Activated gamma-delta T cell treated with anti-CD3 and anti-CD28 coated beads, Interleukin-2, amount 50 U/mL, for 16 hours (primary cell): ENCODE results near the gene MTX1.
"Not testable (repeated sequence)": the region's sequence is repeated elsewhere in the genome, so short reads cannot be mapped to it uniquely, and the experiment has no call there.

Source experiments
- DNase-seq: peaks from one replicate; pipeline ENCODE4 v3.0.0-alpha.2; 2020; ENCODE audit warnings: low read depth

The MTX1 gene

GRCh38 chr1:155241069-155241679, 32.7 kb downstream of the MTX1 start:
- peak; percentile 40 for DNase-seq

DNA sequence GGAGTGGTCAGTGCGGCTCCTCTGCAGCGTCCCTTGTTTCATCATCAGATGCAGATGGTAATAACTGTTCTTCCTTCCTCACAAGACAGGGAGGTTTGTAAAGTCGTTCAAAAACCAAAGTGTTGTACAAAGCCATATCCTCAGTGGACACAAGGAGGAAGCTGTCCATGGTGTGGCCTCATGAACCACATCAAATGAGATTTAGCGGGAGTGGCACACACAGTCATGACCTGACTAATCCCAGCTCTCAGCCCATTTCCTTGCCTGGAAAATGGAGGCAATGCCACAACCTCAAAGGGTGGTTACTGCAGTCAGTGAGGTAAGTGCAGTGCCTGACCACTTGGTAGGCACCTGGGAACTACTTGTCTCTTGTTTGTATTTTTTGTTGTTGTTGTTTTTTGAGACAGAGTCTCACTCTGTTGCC, 33.4 kb downstream of the MTX1 start:
- no peak for DNase-seq

DNA sequence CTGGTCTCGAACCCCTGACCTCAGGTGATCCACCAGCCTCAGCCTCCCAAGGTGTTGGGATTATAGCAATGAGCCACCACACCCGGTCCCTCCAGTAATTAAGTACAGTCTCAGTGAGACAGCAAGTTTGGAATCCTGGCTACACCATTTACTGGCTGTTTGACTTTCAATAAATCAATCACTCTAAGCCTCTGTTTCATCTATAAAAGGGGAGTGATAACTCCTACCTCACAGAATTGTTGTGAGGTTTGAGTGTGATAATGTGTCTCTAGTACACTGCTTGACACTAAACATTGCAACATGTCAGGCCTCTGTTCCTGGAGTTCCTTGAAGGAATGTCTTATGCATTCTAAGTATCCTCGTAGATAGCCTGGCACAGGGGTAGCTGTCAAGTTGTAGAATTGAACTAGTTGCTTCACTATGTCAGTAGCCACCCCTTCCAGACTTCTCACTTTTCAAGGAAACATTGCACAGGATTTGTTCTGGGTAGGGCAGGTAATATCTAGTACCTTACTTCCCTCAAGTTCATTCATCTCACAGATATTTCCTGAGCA, 34.4 kb downstream of the MTX1 start:
- DNase-seq: no peak

DNA sequence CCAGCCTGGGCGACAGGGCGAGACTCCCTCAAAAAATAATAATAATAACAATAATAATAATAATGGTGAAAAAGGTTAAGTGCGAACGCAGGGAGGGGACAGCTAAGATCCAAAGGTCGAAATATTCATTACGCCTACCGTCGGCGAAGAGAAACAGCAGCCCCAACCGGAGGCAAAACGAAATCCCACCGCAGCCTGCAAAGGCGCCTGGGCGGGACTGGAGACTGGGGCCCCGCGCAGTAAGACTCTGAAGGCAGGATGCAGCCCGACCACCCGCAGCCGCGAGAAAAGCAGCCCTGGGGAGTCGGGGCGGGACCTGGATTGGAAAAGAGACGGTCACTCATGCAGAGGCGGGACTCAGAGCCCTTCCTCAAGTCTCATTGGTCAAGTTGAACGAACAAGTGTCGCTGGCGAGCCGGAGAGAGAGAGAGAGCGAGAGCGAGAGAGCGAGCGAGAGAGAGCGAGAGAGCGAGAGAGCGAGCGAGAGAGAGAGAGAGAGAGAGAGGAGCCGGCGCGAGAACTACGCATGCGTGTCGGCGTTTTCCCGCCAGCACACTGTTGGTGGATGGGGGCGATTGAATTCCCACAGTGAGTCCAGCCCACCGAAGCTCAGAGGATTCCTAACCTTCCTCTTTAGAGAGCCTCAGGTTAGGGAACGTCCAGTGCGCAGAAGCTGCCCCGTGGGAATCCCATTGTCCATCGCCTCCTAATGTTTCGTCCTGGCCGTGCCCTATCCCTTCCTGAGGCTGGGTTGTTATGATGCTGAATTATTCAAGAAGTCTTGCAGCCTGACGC, 36.1 kb downstream of the MTX1 start:
- peak; percentile 92 for DNase-seq

- no peak for DNase-seq
These were observed 36.6 kb downstream of the MTX1 start for GRCh38 chr1:155245163-155245524.

DNA sequence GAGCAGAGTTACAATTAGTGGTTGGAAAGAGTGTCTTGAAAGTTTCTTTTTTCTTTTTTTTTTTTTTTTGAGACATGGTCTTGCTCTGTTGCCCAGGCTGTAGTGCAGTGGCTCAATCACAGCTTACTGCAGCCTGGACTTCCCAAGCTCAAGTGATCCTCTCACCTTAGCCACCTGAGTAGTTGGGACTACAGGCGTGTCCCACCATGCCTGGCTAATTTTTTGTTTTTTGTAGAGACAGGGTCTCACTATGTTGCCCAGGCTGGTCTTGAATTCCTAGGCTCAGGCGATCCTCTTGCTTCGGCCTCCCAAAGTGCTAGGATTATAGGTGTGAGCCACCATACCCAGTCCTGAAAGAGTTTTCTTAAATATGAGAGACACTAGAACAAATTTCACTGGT, 38.3 kb downstream of the MTX1 start:
- DNase-seq: not testable (repeated sequence)

DNA sequence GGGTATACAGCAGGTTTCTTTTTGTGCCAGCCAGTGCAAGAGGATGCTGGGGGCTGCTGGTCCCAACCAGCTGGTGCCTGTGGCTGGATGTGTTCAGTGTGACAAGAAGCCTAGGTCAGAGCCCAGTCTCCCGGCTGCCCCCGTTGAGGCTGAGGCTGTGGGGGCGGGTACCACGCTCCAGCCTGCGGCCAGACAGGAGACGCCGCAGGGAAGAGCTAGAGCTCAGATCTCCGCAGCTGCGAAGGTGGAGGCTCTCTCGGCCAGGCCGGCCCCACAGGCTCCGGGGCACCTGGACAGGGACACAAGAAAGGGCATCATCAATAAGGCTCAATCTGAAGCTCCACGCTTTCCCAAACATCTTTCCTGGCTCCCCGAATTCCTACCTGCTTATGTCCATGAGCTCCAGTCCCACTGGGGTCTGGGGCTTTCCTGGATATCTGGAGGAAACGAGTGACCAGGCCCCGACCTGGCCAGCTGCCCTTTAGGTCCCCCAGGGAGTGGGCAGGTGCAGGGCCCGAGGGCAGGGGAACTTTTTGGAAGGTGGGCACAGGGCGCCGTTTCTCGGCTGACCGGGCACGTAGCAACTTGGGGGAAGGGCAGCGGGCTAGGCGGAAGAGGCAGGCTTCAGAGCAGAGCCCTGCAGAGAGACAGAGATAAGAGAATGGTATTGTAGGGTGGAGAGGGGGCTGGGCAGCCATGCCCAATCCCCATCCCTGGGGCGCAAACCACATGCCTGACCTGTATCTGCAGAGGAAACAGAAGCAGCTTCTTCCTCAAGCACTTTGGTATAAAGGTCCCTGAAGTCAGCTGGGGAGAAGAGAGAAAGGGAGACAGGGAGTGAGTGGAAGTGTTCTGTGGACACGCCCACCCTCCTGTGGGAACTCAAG, 39.4 kb downstream of the MTX1 start:
- no peak for DNase-seq

DNA sequence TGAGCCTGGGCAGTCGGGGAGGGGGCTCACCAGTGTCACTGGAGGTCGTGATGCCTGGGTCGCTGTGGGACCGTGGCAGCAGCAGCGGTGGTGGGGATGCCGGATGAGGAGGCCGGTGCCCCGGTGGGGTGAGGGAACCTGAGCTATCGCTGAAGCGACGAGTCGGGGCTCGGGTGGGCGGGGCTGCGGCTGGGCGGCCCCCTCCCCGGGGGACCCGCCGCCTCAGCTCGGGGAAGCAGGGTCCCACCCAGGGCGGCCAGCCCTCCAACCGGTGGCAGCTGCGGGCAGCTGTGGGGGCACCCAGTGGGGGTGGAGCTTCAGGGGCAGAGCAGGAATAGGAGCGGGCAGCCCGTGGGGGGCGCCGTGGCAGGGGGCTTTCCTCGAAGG, 41.7 kb downstream of the MTX1 start:
- DNase-seq: no peak

GRCh38 chr1:155250633-155251449, 42.3 kb downstream of the MTX1 start:
- peak; percentile 98 for DNase-seq

- no peak for DNase-seq
These were observed 43.1 kb downstream of the MTX1 start for GRCh38 chr1:155251566-155251965.

GRCh38 chr1:155253208-155253607, 44.7 kb downstream of the MTX1 start:
- no peak for DNase-seq

DNA sequence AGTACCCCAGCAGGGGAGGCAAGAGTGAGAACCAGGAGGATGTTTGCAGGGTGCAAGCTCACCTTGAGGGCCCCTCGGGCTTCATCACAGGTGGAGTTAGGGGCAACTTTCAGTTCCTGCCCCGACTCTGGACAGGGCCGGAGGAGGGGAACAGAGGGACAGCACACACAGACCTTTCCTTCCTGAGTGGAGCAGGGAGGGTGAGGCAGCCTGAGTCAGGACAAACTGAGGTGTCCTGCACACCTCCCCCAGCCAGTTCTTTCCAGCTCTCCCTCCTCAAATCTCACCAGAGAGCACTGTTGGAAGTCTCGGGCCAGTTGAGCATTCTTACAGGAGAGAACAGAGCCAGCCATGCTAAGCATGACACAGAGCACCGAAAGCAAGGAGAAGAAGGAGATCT, 45.3 kb downstream of the MTX1 start:
- no peak for DNase-seq

DNA sequence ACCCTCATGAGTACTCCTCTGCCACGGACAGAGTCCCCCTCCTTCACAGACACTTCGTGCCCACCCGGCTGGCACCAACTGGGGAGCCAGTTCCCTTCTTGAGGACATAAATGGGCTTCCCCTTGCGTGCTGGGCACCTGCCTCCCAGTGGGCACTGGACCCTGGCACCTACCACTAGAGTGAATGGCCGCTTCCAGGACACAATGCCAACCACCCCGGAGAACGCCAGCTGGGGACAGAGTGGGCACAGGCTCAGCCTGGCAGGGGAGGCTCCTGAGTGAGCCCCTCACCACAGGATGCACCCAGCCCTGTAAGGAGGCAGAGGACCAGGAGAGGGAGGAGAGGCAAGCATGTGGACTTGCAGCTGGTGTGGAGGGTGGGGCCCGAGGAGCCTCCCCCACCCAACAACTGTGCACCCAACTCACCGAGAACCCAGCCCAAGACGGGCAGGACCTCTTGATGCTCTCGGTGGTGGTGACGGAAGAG, 45.8 kb downstream of the MTX1 start:
- DNase-seq: no peak

DNA sequence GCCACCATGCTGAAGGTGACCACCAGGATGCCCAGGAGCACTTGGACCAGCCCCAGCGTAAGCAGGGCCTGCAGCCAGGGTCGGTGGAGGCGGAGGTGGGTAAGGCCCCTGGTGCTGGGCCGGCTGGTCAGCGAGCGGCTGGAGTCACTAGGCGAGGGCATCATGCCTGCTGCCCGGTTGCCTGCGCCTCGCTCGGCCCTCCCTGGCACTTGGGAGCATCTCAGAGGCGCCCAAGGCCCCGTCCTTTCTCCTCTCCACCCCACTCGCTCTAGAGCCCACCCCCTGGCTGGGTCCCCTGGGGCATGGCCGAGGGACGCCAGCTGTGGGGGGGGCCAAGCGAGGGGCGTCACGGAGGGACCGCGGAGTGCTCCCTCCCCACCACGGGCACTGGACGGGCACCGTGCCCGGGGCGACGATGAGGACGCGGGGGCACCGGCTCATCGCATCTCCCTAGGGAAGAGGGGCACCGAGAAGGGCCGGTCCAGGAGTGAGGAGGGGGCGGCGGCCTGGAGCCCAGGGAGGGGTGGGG, 46.3 kb downstream of the MTX1 start:
- no peak for DNase-seq

- peak; percentile 59 for DNase-seq
These were observed 46.9 kb downstream of the MTX1 start, which contains the start of gene ENTREP3 for GRCh38 chr1:155255243-155256007. Gene ENTREP3 (minus strand): TSS chr1:155255483. CDS start chr1:155254877, 606 bp downstream.

- DNase-seq: no peak
These were observed 47.8 kb downstream of the MTX1 start for GRCh38 chr1:155256058-155256852.

GRCh38 chr1:155260276-155260675, 51.8 kb downstream of the MTX1 start:
- DNase-seq: no peak

DNA sequence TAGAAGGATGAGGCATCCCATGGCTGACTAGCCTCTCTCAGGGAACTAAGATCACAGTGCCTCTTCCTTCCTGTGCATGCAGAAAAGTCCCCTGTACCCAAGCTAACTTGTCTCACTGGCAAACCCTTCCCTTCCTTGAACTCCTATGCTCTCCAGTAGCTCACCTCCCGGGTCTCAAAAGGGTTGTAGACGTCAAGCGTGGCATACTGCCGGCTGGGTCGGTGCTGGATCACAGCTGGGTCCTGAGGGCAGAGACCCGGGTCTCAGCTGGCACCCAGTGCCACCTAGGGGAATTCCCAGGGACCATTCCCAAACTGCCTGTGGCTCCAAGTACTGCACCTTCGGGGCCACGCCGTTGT, 53.0 kb downstream of the MTX1 start:
- no peak for DNase-seq

GRCh38 chr1:155261852-155262673, 53.6 kb downstream of the MTX1 start, which contains the start of gene SCAMP3:
Gene SCAMP3 (minus strand): TSS chr1:155262360. CDS start chr1:155262151, 209 bp downstream.
- peak; percentile 82 for DNase-seq
